OCI-LY3 (cell line): ENCODE data around the gene DLX4.

Source experiments
- H2AFZ ChIP-seq: fragments of 200-600, 300-600 bp; shearing (Covaris generic); 2 replicates; pipeline ENCODE4 v1.6.0; 2014; ENCODE audit warnings: antibody characterized with exemption, low read depth, low read length
- H3K27ac ChIP-seq: fragments of 200-600, 300-600 bp; sonication (generic); 2 replicates; pipeline ENCODE4 v1.5.1; 2014; ENCODE audit warnings: mild to moderate bottlenecking, low read length, moderate library complexity, mixed read lengths
- H3K27me3 ChIP-seq: fragments of 200-600, 300-600 bp; sonication (generic); 2 replicates; pipeline ENCODE4 v1.6.1; 2014; ENCODE audit warnings: low read depth, low read length, mixed read lengths
- H3K36me3 ChIP-seq: fragments of 200-600, 300-600 bp; sonication (generic); replicated peaks from 2 replicates; pipeline ENCODE3; 2014; ENCODE audit warnings: low read depth, low read length, mixed read lengths
- H3K4me1 ChIP-seq: fragments of 300-600, 200-600 bp; sonication (generic); 2 replicates; pipeline ENCODE4 v1.6.1; 2014; ENCODE audit warnings: low read length, mixed read lengths
- H3K4me2 ChIP-seq: fragments of 200-600, 300-600 bp; sonication (generic); 2 replicates; pipeline ENCODE4 v1.6.1; 2014; ENCODE audit warnings: low read length, mixed read lengths
- H3K4me3 ChIP-seq: fragments of 300-600, 200-600 bp; sonication (generic); 2 replicates; pipeline ENCODE4 v1.5.1; 2014; ENCODE audit warnings: antibody characterized with exemption, mild to moderate bottlenecking, low read length, moderate library complexity
- H3K79me2 ChIP-seq: fragments of 300-600, 200-600 bp; shearing (Covaris generic); 2 replicates; pipeline ENCODE4 v1.6.1; 2014; ENCODE audit warnings: mild to moderate bottlenecking, low read length, mixed read lengths
- H3K9ac ChIP-seq: fragments of 300-600, 200-600 bp; shearing (Covaris generic); 2 replicates; pipeline ENCODE4 v1.6.0; 2014; ENCODE audit warnings: mild to moderate bottlenecking, low read length, moderate library complexity
- H3K9me3 ChIP-seq: fragments of 200-600, 300-600 bp; shearing (Covaris generic); 2 replicates; pipeline ENCODE4 v1.6.1; 2014; ENCODE audit warnings: low read length, mixed read lengths; ENCODE audit not compliant: insufficient read depth
- H4K20me1 ChIP-seq: fragments of 200-600, 300-600 bp; sonication (generic); 2 replicates; pipeline ENCODE4 v1.6.1; 2016; ENCODE audit warnings: low read length, mixed read lengths; ENCODE audit not compliant: insufficient read depth
- CTCF ChIP-seq: fragments of 200-600, 300-600 bp; sonication (generic); IDR thresholded peaks from 2 replicates; pipeline ENCODE4 v1.5.1; 2014; ENCODE audit warnings: antibody characterized with exemption, low read length, low read depth
- EZH2phosphoT487 ChIP-seq: fragments of 200-600 bp; shearing (Covaris generic); IDR thresholded peaks from 2 replicates; pipeline ENCODE4 v1.6.1; 2018; ENCODE audit warnings: antibody characterized with exemption, mixed run types, low read depth

DLX4 gene

GRCh38 chr17:50021681-50022370, 52.8 kb downstream of the DLX4 start:
- no peaks in the 10 kb centered on the region; the same call in 1 of the 2 replicates for H3K27me3 ChIP-seq
- no peaks in the 10 kb centered on the region for H3K79me2 ChIP-seq
- no peak overlapping the region for H3K4me3 ChIP-seq
- H3K27ac ChIP-seq, result no peak overlapping the region
- H2AFZ ChIP-seq, result no peak overlapping the region
- H3K4me1 ChIP-seq, result no peaks in the 10 kb centered on the region
- TF ChIP-seq CTCF (no peak), EZH2phosphoT487 (no peak)
- H3K4me2 ChIP-seq, result no peak overlapping the region
- no peaks in the 10 kb centered on the region; the same call in 1 of the 2 replicates for H3K9me3 ChIP-seq
- H4K20me1 ChIP-seq, result no peaks in the 10 kb centered on the region
- H3K9ac ChIP-seq, result no peak overlapping the region
- H3K36me3 ChIP-seq, result no peaks in the 10 kb centered on the region

- H3K4me1 ChIP-seq, result peaks cover 7% of the 10 kb centered on the region; the same call in 1 of the 2 replicates
- no peaks in the 10 kb centered on the region for H4K20me1 ChIP-seq
- no peaks in the 10 kb centered on the region for H3K79me2 ChIP-seq
- no peak overlapping the region for H3K9ac ChIP-seq
- no peaks in the 10 kb centered on the region; the same call in 1 of the 2 replicates for H3K9me3 ChIP-seq
- H3K36me3 ChIP-seq, result no peaks in the 10 kb centered on the region
- H3K4me3 ChIP-seq, result no peak overlapping the region
- no peak overlapping the region for H3K4me2 ChIP-seq
- no peak overlapping the region for H2AFZ ChIP-seq
- no peaks in the 10 kb centered on the region; the same call in 1 of the 2 replicates for H3K27me3 ChIP-seq
- TF ChIP-seq CTCF (no peak), EZH2phosphoT487 (no peak)
- no peak overlapping the region for H3K27ac ChIP-seq
These were observed 53.6 kb downstream of the DLX4 start for GRCh38 chr17:50022463-50023130.

- Histone ChIP-seq H3K9ac (no peak overlapping the region), H3K36me3 (no peaks in the 10 kb centered on the region), H3K4me1 (peaks cover 8% of the 10 kb centered on the region; the same call in 1 of the 2 replicates), H3K9me3 (no peaks in the 10 kb centered on the region; the same call in 1 of the 2 replicates), H3K4me2 (no peak overlapping the region), H3K27ac (no peak overlapping the region), H2AFZ (no peak overlapping the region), H3K4me3 (no peak overlapping the region), H3K79me2 (no peaks in the 10 kb centered on the region), H3K27me3 (no peaks in the 10 kb centered on the region; the same call in 1 of the 2 replicates), H4K20me1 (no peaks in the 10 kb centered on the region)
- TF ChIP-seq CTCF (no peak), EZH2phosphoT487 (no peak)
These were observed 54.5 kb downstream of the DLX4 start for GRCh38 chr17:50023520-50023919.
